ENCODE data around the gene RAB28. TPM values are rescaled to one million over a fixed set of nuclear protein-coding genes. Genes with fewer than 3 reads are reported as not detected.

Gene RAB28
- total RNA-seq, 1 donor = 16.7 TPM

DNA sequence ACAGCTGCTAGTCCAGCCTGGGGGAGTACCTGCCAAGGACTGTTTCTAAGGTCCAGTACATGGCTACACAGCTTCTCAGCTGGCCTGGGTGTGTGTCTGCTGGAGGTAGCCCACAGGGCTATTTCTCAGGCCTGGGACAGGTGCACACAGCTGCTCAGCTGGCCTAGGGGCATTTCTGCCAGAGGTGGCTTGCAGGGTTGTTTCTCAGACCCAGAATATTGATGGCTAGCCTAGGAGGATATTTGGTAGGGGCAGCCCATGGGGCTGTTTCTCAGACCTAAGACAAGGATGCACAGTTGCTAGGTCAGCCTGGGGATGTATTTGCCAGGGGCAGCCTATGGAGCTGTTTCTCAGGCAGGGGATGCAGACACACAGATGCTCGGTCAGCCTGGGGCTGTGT lies 29.4 kb downstream of the RAB28 start:
- no peak overlapping the region for H3K4me3 ChIP-seq (ENCODE audit: low read depth, low read length)
- no peak for TF ChIP-seq CTCF (IDR thresholded peaks at IDR 0.05; ENCODE audit: insufficient read depth, low read length)
- no peak for DNase-seq (ENCODE audit: low read depth)

DNA sequence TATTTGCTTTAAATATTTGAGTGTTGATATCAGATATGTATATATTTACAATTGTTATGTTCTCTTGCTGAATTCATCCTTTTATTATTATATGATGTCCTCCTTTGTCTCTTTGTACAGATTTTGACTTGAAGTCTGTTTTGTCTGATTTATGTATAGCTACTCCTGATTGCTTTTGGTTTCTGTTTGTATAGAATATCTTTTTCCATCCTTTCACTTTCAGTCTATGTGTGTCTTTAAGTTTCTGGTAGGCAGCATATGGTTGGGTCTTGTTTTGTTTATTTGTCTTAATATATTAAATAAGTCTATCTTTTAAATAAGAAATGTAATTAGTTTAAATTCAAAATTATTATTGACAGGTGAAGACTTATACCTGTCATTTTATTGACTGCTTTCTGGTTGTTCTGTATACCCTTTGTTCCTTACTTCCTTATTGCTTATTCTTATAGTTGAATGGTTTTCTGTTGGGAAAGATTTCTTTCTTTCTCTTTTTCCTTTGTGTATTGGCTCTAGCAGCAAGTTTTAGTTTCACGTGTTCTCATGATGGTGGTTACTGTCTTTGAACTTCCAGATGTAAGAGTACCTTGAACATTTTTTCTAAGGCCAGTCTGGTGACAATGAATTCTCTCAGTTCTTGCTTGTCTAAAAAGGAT lies 31.1 kb downstream of the RAB28 start:
- no peak for DNase-seq (ENCODE audit: low read depth)
- no peak overlapping the region for H3K4me3 ChIP-seq (ENCODE audit: low read depth, low read length)
- no peak for TF ChIP-seq CTCF (IDR thresholded peaks at IDR 0.05; ENCODE audit: insufficient read depth, low read length)

GRCh38 chr4:13449590-13449989 lies 34.5 kb downstream of the RAB28 start:
- TF ChIP-seq CTCF (IDR thresholded peaks at IDR 0.05; ENCODE audit: insufficient read depth, low read length) = no peak
- DNase-seq (ENCODE audit: low read depth) = no peak
- H3K4me3 ChIP-seq (ENCODE audit: low read depth, low read length) = no peak overlapping the region

- no peak overlapping the region for H3K4me3 ChIP-seq (ENCODE audit: low read depth, low read length)
- no peak for TF ChIP-seq CTCF (IDR thresholded peaks at IDR 0.05; ENCODE audit: insufficient read depth, low read length)
- no peak for DNase-seq (ENCODE audit: low read depth)
Measured at GRCh38 chr4:13445841-13446790, 38.0 kb downstream of the RAB28 start.

DNA sequence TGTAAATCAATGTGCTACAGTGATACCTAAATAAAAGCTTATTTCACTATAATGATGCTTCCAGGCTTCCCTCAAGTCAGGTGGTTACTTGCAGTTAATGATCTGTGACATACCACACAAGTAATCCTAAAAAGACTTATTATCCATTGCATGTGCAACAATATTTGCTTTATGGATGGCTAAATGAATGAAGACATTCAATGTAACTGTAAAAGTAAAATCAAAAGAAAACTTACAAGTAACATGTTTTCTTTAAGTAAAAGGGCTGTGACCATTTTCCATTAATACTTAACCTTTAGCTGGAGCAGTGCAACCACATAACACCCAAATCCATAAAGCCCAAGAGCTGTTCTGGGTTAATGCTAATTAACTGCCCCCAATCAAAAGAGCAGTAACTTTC lies 42.6 kb downstream of the RAB28 start:
- H3K4me3 ChIP-seq (ENCODE audit: low read depth, low read length) = no peak overlapping the region
- TF ChIP-seq CTCF (IDR thresholded peaks at IDR 0.05; ENCODE audit: insufficient read depth, low read length) = no peak
- DNase-seq (ENCODE audit: low read depth) = no peak

- no peak for DNase-seq (ENCODE audit: low read depth)
- H3K4me3 ChIP-seq (ENCODE audit: low read depth, low read length) = no peak overlapping the region
- TF ChIP-seq CTCF (IDR thresholded peaks at IDR 0.05; ENCODE audit: insufficient read depth, low read length) = no peak
Measured at GRCh38 chr4:13436962-13437361, 47.2 kb downstream of the RAB28 start.
